K562 (cell line): Measurements from ENCODE around the gene CORIN. TPM values are rescaled to one million over a fixed set of nuclear protein-coding genes. Genes with fewer than 3 reads are reported as not detected.

Source experiments
- ATAC-seq: fragments of 200-7000 bp; cut with Tn5 transposase; 3 replicates; pipeline ENCODE4 v1.9.1; 2020; ENCODE audit warnings: moderate library complexity
- BruUV-seq: library from RNA; stranded (reverse); fragments of 400-500 nt; replicated peaks from 2 replicates; lab custom pipeline; 2021; lab: Mats Ljungman, UMichigan
- CTCF ChIA-PET: fragments of 300-600 bp; formaldehyde crosslinking; extraction: SDS; loops from one replicate; lab custom pipeline; 2021; ENCODE audit warnings: low intra/inter-chr PET ratio; lab: Yijun Ruan, JAX
- POLR2A ChIA-PET: fragments of 300-600, 350-650 bp; sonication (Branson Sonifier 250); formaldehyde crosslinking; extraction: SDS; loops from one replicate; lab custom pipeline; 2021; ENCODE audit warnings: antibody characterized with exemption, inconsistent platforms; lab: Yijun Ruan, JAX
- DNase-seq, 4 experiments: peaks; one replicate each; pipeline versions ENCODE4 v3.0.0 to v3.0.0-alpha.2; 2011 to 2018; ENCODE audit warnings: low spot score in 3 of 4, mixed read lengths in 3 of 4; ENCODE audit errors: extremely low read depth in 1 of 4
- FAIRE-seq: peaks from 2 replicates; lab custom pipeline; 2011; peaks lifted over from hg19 to GRCh38; lab: Jason Lieb, UNC
- H2AFZ ChIP-seq: 2 replicates; pipeline ENCODE4 v1.6.0; 2011; ENCODE audit warnings: low read depth, low read length, control low read depth, inconsistent platforms
- H3K27ac ChIP-seq: fragments of 200-600 bp; 3 replicates; pipeline ENCODE4 v1.8.0; 2011; ENCODE audit warnings: low read depth, mild to moderate bottlenecking, control low read depth, inconsistent platforms, low read length, moderate library complexity, mixed read lengths; ENCODE audit errors: extremely low read depth
- H3K27me3 ChIP-seq, 2 experiments: fragments of 300-600 bp in 1 of 2; 2 replicates in 1 of 2; 3 replicates in 1 of 2; pipeline versions ENCODE4 v1.6.0 to v1.8.0; 2011; ENCODE audit warnings: inconsistent platforms in 2 of 2, low read length in 2 of 2, mild to moderate bottlenecking in 1 of 2, mixed read lengths in 1 of 2, moderate library complexity in 1 of 2; ENCODE audit not compliant: control insufficient read depth in 2 of 2, insufficient read depth in 2 of 2
- H3K36me3 ChIP-seq: fragments of 300-600 bp; 3 replicates; pipeline ENCODE4 v1.8.0; 2011; ENCODE audit warnings: mild to moderate bottlenecking, low read length, inconsistent platforms; ENCODE audit not compliant: control insufficient read depth, insufficient read depth
- H3K4me1 ChIP-seq, 2 experiments: fragments of 200-600 bp in 1 of 2; replicated peaks in 1 of 2; 2 replicates in 1 of 2; 3 replicates in 1 of 2; pipeline versions ENCODE4 v1.5.1 to v1.8.0; 2011; ENCODE audit warnings: inconsistent platforms in 2 of 2, low read length in 2 of 2, mild to moderate bottlenecking in 1 of 2, mixed read lengths in 1 of 2, moderate library complexity in 1 of 2; ENCODE audit not compliant: control insufficient read depth in 2 of 2, insufficient read depth in 2 of 2
- H3K4me2 ChIP-seq: 2 replicates; pipeline ENCODE4 v1.6.1; 2011; ENCODE audit warnings: low read length, control low read depth, inconsistent platforms, mixed read lengths; ENCODE audit not compliant: insufficient read depth
- H3K4me3 ChIP-seq: fragments of 200-600 bp; sonication (generic), shearing (Covaris generic); 2 replicates; pipeline ENCODE4 v1.5.1; 2016; ENCODE audit warnings: control low read depth, inconsistent platforms
- H3K79me2 ChIP-seq: fragments of 200-600 bp; 3 replicates; pipeline ENCODE4 v1.8.0; 2011; ENCODE audit warnings: low read length, inconsistent platforms; ENCODE audit not compliant: control insufficient read depth, insufficient read depth
- H3K9ac ChIP-seq, 2 experiments: 2 replicates each; pipeline versions ENCODE4 v1.6.0 to v1.6.1; 2011; ENCODE audit warnings: low read depth in 2 of 2, low read length in 2 of 2, control low read depth in 1 of 2, inconsistent platforms in 1 of 2, mild to moderate bottlenecking in 1 of 2, mixed read lengths in 1 of 2; ENCODE audit not compliant: insufficient read depth in 1 of 2
- H3K9me1 ChIP-seq: one replicate; pipeline ENCODE4 v1.6.0; 2011; ENCODE audit warnings: inconsistent platforms, mild to moderate bottlenecking, low read length, moderate library complexity; ENCODE audit not compliant: control insufficient read depth, insufficient read depth
- H3K9me3 ChIP-seq: replicated peaks from 2 replicates; pipeline ENCODE4 v1.5.1; 2011; ENCODE audit warnings: low read depth, low read length, inconsistent platforms; ENCODE audit not compliant: control insufficient read depth, insufficient read depth
- H4K20me1 ChIP-seq: replicated peaks from 2 replicates; pipeline ENCODE4 v1.6.1; 2011; ENCODE audit warnings: low read length, inconsistent platforms, mixed read lengths; ENCODE audit not compliant: control insufficient read depth, insufficient read depth
- MNT ChIP-seq, 2 experiments: fragments of 450-650 bp; conservative IDR thresholded peaks; 2 replicates each; pipeline ENCODE4 v1.6.1; 2017; ENCODE audit warnings: mild to moderate bottlenecking in 2 of 2, moderate library complexity in 2 of 2
- POLR2G ChIP-seq: fragments of 200-400 bp; formaldehyde crosslinking; IDR thresholded peaks from 2 replicates; pipeline ENCODE4 v1.6.1; 2017; ENCODE audit warnings: low read depth, mild to moderate bottlenecking, antibody characterized with exemption, low read length, moderate library complexity
- WGBS: fragments of 100-300 bp; shearing (Covaris generic); methylation state at CpG from one replicate; pipeline ENCODE4 v1.1.6; 2016; ENCODE audit warnings: low coverage, mixed read lengths; ENCODE audit not compliant: insufficient coverage; ENCODE audit errors: missing lambda C conversion rate; 5-methylcytosine and 5-hydroxymethylcytosine counted together
- in situ Hi-C: fragments of 300-500 bp; cut with MboI; formaldehyde crosslinking; loops from 4 replicates; pipeline ENCODE4 v1.15.0; 2018; ENCODE audit warnings: inconsistent platforms, mixed read lengths
- intact Hi-C: fragments of 100-400 bp; cut with micrococcal nuclease; formaldehyde crosslinking; loops from 2 replicates; pipeline ENCODE4 v1.14.2; 2022
- polyA plus RNA-seq, 8 experiments: library from polyadenylated mRNA; depleted of rRNA in 4 of 8; stranded (reverse) in 5 of 8; unstranded in 3 of 8; fragments of >200 nt; fragmentation: Nextera tagmentation in 2 of 8; fragmentation: Illumina TruSeq in 1 of 8; extraction: Ambion mirVana in 2 of 8; extraction: Trizol in 1 of 8; gene quantifications; 2 replicates each; pipeline versions ENCODE4 v1.2.1 to v1.2.3, GENCODE V29; 2011 to 2014; ENCODE audit warnings: inconsistent platforms in 1 of 8, missing spikeins in 1 of 8
- total RNA-seq, 7 experiments: library from RNA; depleted of rRNA in 6 of 7; stranded (reverse); fragments of >200 nt in 6 of 7; fragmentation: Illumina TruSeq in 2 of 7; extraction: Trizol in 2 of 7; gene quantifications; 2 replicates each; pipeline versions ENCODE4 v1.2.1 to v1.2.3, GENCODE V29; 2011 to 2021; ENCODE audit warnings: low replicate concordance in 1 of 7

The CORIN gene
- total and polyA plus RNA-seq, 9 of the 15 experiments (the other 6 are each of a cell fraction or from before 2014, with no cell fraction given), result 0.04 to 0.31 (median 0.08) TPM; not detected in 4

GRCh38 chr4:47837094-47837907 is 566 bp downstream of the CORIN start:
- Histone ChIP-seq H3K36me3 (peaks cover 3% of the 10 kb centered on the region; the same call in 1 of the 3 replicates), H3K4me2 (no peak overlapping the region), H3K79me2 (no peaks in the 10 kb centered on the region), H3K27ac (no peak overlapping the region), H3K4me1 (peaks cover 0 to 13% of the 10 kb centered on the region in 2 experiments; a peak in 2 of 5 replicates), H2AFZ (no peak overlapping the region), H3K9me1 (no peaks in the 10 kb centered on the region), H4K20me1 (no peaks in the 10 kb centered on the region), H3K9me3 (no peaks in the 10 kb centered on the region), H3K4me3 (no peak overlapping the region), H3K27me3 (no peaks in the 10 kb centered on the region), H3K9ac (no peak overlapping the region; a peak in 1 of 4 replicates)
- intact Hi-C loops, result no loop called here
- no TSS peak for BruUV-seq
- DNase-seq (no peak), ATAC-seq (peak; percentile 32), FAIRE-seq (no peak)
- 90% methylated on average over 28 of the region's 58 CpGs for WGBS
- POLR2A ChIA-PET, result interaction anchor here (1.1 kb wide), 1 partner anchor 10 kb away, joined by 4 read pairs; no protein-coding TSS in a partner anchor
- CTCF ChIA-PET, result interaction anchor here (0.9 kb wide), 1 partner anchor 96 kb away, joined by 4 read pairs; no protein-coding TSS in a partner anchor
- TF ChIP-seq POLR2G (peak; percentile 73), MNT (conservative IDR thresholded peaks at IDR 0.05) (no peak)
- in situ Hi-C loops, result no loop called here
